GM18507 (cell line): ENCODE data around the gene SSX2B.
"Not testable (repeated sequence)": the region's sequence is repeated elsewhere in the genome, so short reads cannot be mapped to it uniquely, and the experiment has no call there.

ENCODE experiments used
- DNase-seq: peaks from one replicate; pipeline ENCODE4 v3.0.0; 2011; ENCODE audit warnings: low read depth; ENCODE audit not compliant: insufficient read length; ENCODE audit errors: extremely low spot score
- FAIRE-seq: peaks from 2 replicates; lab custom pipeline; 2011; peaks lifted over from hg19 to GRCh38; lab: Jason Lieb, UNC

Gene SSX2B, protein sequence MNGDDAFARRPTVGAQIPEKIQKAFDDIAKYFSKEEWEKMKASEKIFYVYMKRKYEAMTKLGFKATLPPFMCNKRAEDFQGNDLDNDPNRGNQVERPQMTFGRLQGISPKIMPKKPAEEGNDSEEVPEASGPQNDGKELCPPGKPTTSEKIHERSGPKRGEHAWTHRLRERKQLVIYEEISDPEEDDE

DNA sequence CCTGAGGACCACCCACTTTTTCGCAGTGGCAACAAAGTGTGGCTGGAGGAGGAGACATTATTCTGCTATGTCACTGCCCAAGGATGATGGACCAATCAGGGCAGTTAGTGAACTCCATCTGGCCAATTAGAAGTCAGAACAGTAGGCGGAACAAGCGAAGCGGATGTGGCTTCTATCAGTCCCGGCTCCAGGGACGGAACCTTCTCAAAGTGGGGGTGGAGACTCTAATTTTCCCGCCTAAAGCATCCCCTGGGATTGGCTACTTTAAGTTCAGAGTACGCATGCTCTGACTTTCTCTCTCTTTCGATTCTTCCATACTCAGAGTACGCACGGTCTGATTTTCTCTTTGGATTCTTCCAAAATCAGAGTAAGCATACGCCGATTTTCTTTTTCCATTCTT lies at the start of gene SSX2B:
Gene SSX2B (plus strand): TSS at position 301 of the 400 bp plus-strand sequence. CDS start 1,429 bp downstream, outside the sequence.
- not testable (repeated sequence) for DNase-seq, FAIRE-seq

- DNase-seq, FAIRE-seq: not testable (repeated sequence)
These were observed 44.0 kb upstream of the SSX2B start, which contains the start of gene SSX2 for GRCh38 chrX:52707078-52707477. Gene SSX2 (minus strand): TSS chrX:52707178. CDS start chrX:52705749, 1,429 bp downstream.

GRCh38 chrX:52765983-52766382 lies 14.9 kb downstream of the SSX2B start:
- DNase-seq, result not testable (repeated sequence)

GRCh38 chrX:52773504-52773903 lies 22.5 kb downstream of the SSX2B start:
- not testable (repeated sequence) for FAIRE-seq, DNase-seq

More at GRCh38 chrX:52765983-52766382, 14.9 kb downstream of the SSX2B start:
- FAIRE-seq, result not testable (repeated sequence)

- DNase-seq, result not testable (repeated sequence)
These were observed 46.3 kb downstream of the SSX2B start, which contains the start of gene SPANXN5 for GRCh38 chrX:52797327-52797726. Gene SPANXN5 (minus strand): TSS chrX:52797427. CDS start chrX:52797348, 79 bp downstream.

DNA sequence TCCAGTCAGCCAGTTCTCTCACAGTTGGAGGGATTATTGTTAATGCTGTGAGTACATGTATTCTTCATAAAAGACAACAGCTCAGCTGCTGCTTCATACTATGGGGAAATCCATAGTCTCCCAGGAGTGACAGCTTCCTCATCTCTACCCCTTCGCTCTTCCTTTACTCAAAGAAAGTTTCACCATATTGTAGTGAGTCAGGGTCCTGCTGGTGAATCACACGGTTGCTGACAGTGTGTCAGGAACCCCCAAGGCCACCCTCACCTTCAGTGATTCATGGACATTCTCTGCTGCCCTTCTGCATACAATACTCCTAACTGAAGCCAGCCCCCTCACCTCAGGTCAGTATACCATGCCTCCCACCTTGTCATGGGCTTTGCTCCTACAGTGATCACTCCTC lies 53.8 kb downstream of the SSX2B start:
- not testable (repeated sequence) for FAIRE-seq, DNase-seq

More at GRCh38 chrX:52797327-52797726, 46.3 kb downstream of the SSX2B start, which contains the start of gene SPANXN5:
- FAIRE-seq, result not testable (repeated sequence)
